Measurements from ENCODE around the gene PANX1.

PANX1 gene

GRCh38 chr11:94129512-94130297 is 1.1 kb downstream of the PANX1 start:
- no peak for DNase-seq (ENCODE audit: low spot score)

GRCh38 chr11:94130298-94131046 is 1.8 kb downstream of the PANX1 start:
- DNase-seq (ENCODE audit: low spot score), result no peak

- no peak for DNase-seq (ENCODE audit: low spot score)
Measured at GRCh38 chr11:94131047-94131717, 2.5 kb downstream of the PANX1 start.

GRCh38 chr11:94131718-94132115 is 3.1 kb downstream of the PANX1 start:
- peak; percentile 15 for DNase-seq (ENCODE audit: low spot score)

GRCh38 chr11:94132152-94132558 is 3.5 kb downstream of the PANX1 start:
- DNase-seq (ENCODE audit: low spot score), result no peak

- no peak for DNase-seq (ENCODE audit: low spot score)
Measured at GRCh38 chr11:94132823-94133408, 4.3 kb downstream of the PANX1 start.

GRCh38 chr11:94133752-94134151 is 5.1 kb downstream of the PANX1 start:
- no peak for DNase-seq (ENCODE audit: low spot score)

- DNase-seq (ENCODE audit: low spot score), result peak; percentile 27
Measured at GRCh38 chr11:94134651-94135512, 6.2 kb downstream of the PANX1 start.

GRCh38 chr11:94139416-94139815 is 10.8 kb downstream of the PANX1 start:
- DNase-seq (ENCODE audit: low spot score), result no peak

- DNase-seq (ENCODE audit: low spot score), result no peak
Measured at GRCh38 chr11:94140154-94140655, 11.6 kb downstream of the PANX1 start.

- DNase-seq (ENCODE audit: low spot score), result no peak
Measured at GRCh38 chr11:94141511-94142307, 13.1 kb downstream of the PANX1 start.

GRCh38 chr11:94142308-94143281 is 14.0 kb downstream of the PANX1 start:
- no peak for DNase-seq (ENCODE audit: low spot score)

GRCh38 chr11:94144216-94144615 is 15.6 kb downstream of the PANX1 start:
- no peak for DNase-seq (ENCODE audit: low spot score)

- no peak for DNase-seq (ENCODE audit: low spot score)
Measured at GRCh38 chr11:94144664-94145063, 16.0 kb downstream of the PANX1 start.

- DNase-seq (ENCODE audit: low spot score), result no peak
Measured at GRCh38 chr11:94145431-94145830, 16.8 kb downstream of the PANX1 start.

GRCh38 chr11:94145916-94146315 is 17.3 kb downstream of the PANX1 start:
- no peak for DNase-seq (ENCODE audit: low spot score)

GRCh38 chr11:94147433-94147845 is 18.8 kb downstream of the PANX1 start:
- DNase-seq (ENCODE audit: low spot score), result no peak

- DNase-seq (ENCODE audit: low spot score), result no peak
Measured at GRCh38 chr11:94148189-94148588, 19.5 kb downstream of the PANX1 start.

- DNase-seq (ENCODE audit: low spot score), result no peak
Measured at GRCh38 chr11:94149431-94150017, 20.9 kb downstream of the PANX1 start.

Measured in hematopoietic multipotent progenitor cell treated with erythropoietin and hydrocortisone succinate and interleukin-3 and kit ligand, for 15 days (in vitro differentiated cells).